ENCODE data around the gene DCANP1.
"Not testable (repeated sequence)": the region's sequence is repeated elsewhere in the genome, so short reads cannot be mapped to it uniquely, and the experiment has no call there.

The DCANP1 gene

DNA sequence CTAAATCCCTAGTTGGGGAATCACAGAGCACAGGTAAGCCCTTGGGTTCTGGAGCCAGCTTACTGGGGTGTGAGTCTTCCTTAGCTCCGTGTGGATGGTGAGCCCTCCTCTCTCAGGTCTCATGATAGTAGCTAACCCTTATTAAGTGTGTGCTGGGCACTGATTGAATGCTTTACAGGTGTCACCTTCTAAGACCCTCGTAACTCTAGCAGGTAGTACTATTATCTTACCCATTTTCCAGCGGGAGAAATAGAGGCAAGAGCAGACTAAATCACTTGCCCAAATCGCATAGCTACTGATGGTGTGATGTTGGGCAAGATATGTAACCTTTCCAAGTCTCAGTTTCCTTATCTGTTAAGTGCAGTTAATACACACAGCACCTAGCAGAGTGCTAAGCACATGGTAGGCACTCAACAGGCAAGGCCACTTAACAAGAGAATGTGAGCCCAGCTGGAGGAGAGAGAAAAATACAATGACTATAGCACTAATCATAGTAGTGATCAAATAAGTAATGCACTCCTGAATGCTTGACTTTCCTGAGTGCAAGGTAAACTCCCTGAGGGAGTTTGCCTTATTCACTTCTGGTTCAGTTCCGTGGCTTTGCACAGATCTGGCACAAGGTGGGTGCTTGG, at the start of gene DCANP1:
Gene DCANP1, minus strand, starts transcription at position 51 of the 632 bp plus-strand sequence. CDS start 240 bp downstream, outside the sequence.
- in situ Hi-C loops (cut with HindIII; ENCODE audit: low sequenced_read_pairs) = no loop called here

- in situ Hi-C loops (cut with HindIII; ENCODE audit: low sequenced_read_pairs) = not testable (repeated sequence)
Observed at GRCh38 chr5:135495531-135495930, 48.4 kb upstream of the DCANP1 start.

- in situ Hi-C loops (cut with HindIII; ENCODE audit: low sequenced_read_pairs) = no loop called here
Observed at GRCh38 chr5:135494196-135494595, 47.0 kb upstream of the DCANP1 start.

DNA sequence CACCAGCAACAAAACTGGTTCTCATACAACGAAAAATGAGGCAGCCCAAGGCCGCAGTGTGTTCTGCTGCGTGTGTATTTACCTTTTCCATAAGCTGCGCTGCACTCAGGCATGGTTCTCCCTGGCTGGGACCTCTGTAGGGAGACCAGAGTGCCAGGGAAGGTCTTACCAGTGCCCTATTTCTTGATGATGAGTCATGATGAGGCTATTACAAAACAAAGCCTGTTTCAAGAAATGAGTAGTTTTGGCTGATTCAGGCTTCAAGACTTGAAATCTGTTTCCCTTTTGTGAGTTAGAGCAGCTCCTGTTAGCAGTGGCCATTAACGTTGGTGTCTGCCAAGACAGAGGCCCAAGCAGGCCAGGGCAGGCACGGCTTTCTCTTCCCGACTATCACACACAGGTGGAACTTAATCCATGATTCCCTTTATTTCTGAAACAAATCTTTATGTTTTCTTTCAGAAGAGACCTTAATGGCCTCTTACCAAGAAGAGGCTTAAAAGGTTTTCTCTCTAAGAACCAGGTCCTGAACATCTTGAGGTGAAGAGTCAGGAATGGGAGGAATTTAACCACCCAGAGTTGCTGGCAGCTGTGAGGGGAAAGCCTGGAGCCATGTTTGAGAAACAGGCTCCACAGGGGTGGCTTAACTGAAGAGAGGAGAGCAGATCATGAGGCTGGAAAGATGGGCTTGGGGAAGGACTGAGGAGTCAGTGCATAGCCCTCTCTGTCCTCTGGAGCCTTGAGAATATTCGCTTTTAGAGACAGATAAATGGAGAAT, 46.4 kb upstream of the DCANP1 start:
- in situ Hi-C loops (cut with HindIII; ENCODE audit: low sequenced_read_pairs) = no loop called here

DNA sequence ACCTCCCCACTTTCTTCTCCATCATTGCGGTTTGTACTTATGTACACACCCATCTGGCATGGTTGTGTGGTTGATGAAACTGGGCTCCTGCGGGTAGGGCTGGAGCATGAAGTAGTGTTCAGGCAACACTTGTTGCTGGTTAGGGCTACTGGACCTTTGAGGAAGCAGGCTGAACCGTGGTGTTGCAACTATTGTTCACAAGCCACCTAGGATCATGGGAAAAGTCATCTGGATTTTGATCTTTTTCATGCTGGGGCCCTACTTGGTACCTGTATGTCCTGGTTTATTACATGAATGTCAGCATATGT, 45.1 kb upstream of the DCANP1 start:
- in situ Hi-C loops (cut with HindIII; ENCODE audit: low sequenced_read_pairs) = no loop called here

DNA sequence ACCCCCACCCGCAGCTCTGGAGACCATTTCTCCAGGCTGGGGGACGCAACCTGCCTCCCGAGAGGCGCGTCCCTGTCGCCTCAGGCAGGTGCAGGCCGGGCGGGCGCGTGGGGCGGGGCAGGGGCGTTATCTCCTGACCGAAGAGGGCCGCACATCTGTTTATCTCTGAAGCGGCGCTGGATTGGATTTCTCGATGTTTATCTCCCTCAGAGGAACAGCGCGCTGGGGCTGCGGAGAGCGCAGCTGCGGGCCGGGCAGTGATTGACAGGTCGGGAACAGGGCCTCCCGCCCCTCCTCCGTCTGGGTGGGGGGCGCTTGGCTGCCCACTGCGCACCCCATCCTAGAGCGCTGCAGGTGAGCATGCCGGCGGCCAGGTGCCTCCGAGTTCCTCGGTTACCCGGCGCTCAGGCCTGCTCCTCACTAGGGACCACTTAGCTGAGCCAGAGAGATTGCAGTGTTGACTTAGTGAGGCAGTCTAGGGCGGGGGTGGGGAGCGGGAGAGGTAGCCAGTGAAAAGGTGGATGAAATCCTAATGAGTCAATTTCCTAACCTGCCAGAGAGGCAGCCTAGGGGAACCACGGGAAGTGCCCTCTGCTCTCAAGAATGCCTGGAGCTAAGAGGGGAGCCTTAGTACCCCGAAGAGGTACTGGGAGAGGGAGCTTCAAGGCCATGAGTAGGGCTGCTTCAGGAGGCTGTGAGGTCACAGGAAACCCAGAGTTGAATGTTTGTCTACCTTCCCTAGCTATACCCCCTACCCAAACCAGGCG, 44.6 kb upstream of the DCANP1 start:
- in situ Hi-C loops (cut with HindIII; ENCODE audit: low sequenced_read_pairs) = no loop called here

- in situ Hi-C loops (cut with HindIII; ENCODE audit: low sequenced_read_pairs) = no loop called here
Observed at GRCh38 chr5:135491038-135491551, 43.9 kb upstream of the DCANP1 start.

- in situ Hi-C loops (cut with HindIII; ENCODE audit: low sequenced_read_pairs) = no loop called here
Observed at GRCh38 chr5:135490245-135491037, 43.3 kb upstream of the DCANP1 start.

DNA sequence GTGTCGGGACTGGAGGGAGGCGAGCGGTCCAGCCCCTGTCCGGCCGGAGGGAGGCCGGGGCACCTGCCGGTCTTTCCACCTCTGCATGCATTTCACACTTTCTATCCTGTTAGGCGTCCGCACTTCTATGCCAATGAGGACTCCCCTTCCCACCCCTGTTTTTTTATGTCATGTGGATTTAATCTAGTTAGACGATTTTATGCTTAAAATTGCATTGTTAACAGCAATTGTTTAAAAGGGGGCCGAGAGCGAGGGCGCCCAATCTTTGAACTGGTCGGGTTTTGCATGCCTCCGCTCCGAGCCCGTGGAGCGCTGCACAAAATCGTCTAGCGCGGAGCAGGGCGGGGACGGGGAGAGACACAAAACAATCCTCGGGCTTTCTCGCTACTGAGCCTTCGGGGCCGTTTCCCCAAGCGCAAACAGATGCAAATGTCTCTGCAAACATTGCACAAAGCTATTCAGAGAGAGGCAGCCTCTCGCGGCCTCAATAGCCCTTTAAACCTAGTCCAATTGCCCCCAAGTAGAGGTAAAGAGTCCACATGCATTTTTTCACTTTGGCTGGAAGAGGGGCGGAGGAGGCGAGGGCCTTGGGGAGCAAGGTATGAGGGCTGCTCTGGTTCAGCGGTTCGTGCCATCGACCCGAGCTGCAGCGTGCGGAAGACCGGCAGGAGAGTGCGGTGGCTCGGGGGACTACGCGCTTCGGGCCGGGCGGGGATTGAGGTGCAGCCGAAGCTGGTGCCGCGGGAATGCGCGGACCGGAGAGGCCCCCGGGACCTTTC, 42.5 kb upstream of the DCANP1 start:
- in situ Hi-C loops (cut with HindIII; ENCODE audit: low sequenced_read_pairs) = no loop called here

DNA sequence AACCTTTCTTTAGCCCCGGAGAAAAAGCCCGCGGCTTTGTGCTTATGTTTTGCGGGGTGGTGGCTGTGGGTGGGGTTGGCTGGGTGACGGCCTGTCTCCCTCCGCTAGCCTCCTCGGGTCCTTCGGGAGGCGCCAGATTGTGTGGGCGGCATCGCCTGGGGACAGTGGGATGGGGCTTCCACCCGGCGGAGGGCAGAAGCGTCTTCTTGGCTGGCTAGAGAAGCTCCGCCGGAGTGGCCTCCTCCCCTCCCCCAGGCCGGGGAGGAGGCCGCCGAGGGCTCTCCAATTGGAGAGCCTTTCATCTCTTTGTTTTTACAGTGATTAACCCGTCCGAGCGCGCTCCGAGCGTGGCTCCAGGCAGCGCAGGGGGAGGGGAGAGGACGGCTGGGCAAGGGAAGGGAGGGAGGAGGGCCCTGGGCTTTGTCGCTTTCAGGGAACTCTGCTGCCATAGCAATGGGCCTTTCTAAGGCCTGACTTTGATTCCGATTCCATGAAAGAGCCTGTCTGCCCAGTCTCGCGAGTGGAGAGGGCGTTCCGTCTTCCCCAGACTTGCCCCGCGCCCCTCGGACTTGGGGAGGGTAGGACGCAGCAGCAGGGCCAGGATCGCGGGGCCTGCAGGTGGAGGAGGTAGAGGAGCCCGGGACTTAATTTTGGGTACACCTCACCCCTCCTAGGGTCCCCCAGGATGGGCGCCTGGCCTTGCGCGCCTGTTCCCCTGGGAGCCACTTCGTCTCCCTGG, 41.7 kb upstream of the DCANP1 start:
- in situ Hi-C loops (cut with HindIII; ENCODE audit: low sequenced_read_pairs) = no loop called here

GRCh38 chr5:135487839-135488514, 40.8 kb upstream of the DCANP1 start:
- in situ Hi-C loops (cut with HindIII; ENCODE audit: low sequenced_read_pairs) = no loop called here

- in situ Hi-C loops (cut with HindIII; ENCODE audit: low sequenced_read_pairs) = no loop called here
Observed at GRCh38 chr5:135487037-135487395, 39.9 kb upstream of the DCANP1 start.

GRCh38 chr5:135486131-135487036, 39.2 kb upstream of the DCANP1 start:
- in situ Hi-C loops (cut with HindIII; ENCODE audit: low sequenced_read_pairs) = no loop called here

DNA sequence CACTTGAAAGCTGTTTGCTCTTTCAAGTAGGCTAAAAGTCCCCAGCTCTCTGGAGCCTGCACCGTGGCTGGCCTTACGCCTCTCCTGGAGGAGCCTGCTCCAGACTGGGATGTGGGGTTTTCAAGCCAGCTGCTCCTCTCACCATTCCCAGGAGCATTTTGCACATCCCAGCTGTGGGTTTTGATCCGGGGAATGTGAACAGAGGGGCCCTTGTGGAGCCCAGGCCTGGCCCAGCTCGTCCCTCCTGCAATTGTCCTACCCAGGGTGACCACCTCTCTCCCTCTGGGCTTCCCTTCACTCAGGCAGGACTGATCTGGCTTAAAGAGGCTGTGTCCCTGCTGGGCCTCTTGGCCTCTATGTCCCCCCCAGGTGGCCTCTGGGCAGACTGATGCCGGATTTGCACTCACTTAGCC, 37.5 kb upstream of the DCANP1 start:
- in situ Hi-C loops (cut with HindIII; ENCODE audit: low sequenced_read_pairs) = no loop called here

- in situ Hi-C loops (cut with HindIII; ENCODE audit: low sequenced_read_pairs) = no loop called here
Observed at GRCh38 chr5:135483254-135483653, 36.1 kb upstream of the DCANP1 start.

GRCh38 chr5:135482381-135482933, 35.3 kb upstream of the DCANP1 start:
- in situ Hi-C loops (cut with HindIII; ENCODE audit: low sequenced_read_pairs) = no loop called here

DNA sequence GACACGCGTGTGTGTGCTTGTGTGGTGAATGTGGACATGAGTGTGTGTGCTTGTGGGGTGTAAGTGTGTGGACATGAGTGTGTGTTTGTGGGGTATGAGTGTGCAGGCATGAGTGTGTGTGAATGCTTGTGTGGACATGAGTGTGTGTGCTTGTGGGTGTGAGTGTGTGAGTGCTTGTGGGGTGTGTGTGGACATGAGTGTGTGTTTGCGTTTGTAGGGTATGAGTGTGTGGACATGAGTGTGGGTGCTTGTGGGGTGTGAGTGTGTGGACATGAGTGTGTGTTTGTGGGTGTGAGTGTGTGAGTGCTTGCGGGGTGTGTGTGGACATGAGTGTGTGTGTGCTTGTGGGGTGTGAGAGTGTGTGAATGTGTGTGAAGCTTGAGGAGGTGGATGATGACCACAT, 34.8 kb upstream of the DCANP1 start:
- in situ Hi-C loops (cut with HindIII; ENCODE audit: low sequenced_read_pairs) = no loop called here

DNA sequence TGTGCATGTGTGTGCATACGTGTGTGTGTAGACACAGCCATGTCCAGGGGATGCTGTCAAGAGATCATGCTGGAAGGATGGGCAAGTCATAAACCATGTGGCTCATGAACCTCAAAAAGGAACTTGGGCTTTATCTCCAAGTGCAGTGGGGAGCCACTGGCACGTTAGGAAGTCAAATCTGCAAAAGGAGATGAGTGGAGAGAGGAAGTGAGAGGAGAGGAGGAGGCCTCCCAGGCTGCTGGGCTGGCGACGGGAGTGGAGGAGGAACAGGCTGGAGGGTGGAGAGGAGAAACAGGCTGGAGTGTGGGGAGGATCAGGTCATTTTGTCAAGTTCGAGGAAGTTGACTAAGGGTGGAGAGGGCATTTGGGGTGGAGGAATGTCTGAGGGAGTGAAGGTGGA, 34.2 kb upstream of the DCANP1 start:
- in situ Hi-C loops (cut with HindIII; ENCODE audit: low sequenced_read_pairs) = no loop called here
